Measurements from ENCODE around the gene LHFPL2.

The LHFPL2 gene

GRCh38 chr5:78523314-78524193, 125.0 kb downstream of the LHFPL2 start:
- DNase-seq (ENCODE audit: low read depth, low spot score): no peak

- no peak for DNase-seq (ENCODE audit: low read depth, low spot score)
Measured at GRCh38 chr5:78522476-78523260, 125.9 kb downstream of the LHFPL2 start.

GRCh38 chr5:78521455-78521854, 127.1 kb downstream of the LHFPL2 start:
- no peak for DNase-seq (ENCODE audit: low read depth, low spot score)

- DNase-seq (ENCODE audit: low read depth, low spot score): no peak
Measured at GRCh38 chr5:78519198-78519941, 129.2 kb downstream of the LHFPL2 start.

- peak; percentile 60 for DNase-seq (ENCODE audit: low read depth, low spot score)
Measured at GRCh38 chr5:78518365-78519197, 130.0 kb downstream of the LHFPL2 start.

- peak; percentile 52 for DNase-seq (ENCODE audit: low read depth, low spot score)
Measured at GRCh38 chr5:78515670-78516069, 132.9 kb downstream of the LHFPL2 start.

GRCh38 chr5:78514427-78515330, 133.9 kb downstream of the LHFPL2 start:
- DNase-seq (ENCODE audit: low read depth, low spot score): no peak

GRCh38 chr5:78513441-78513840, 135.1 kb downstream of the LHFPL2 start:
- DNase-seq (ENCODE audit: low read depth, low spot score): no peak

GRCh38 chr5:78512435-78512834, 136.1 kb downstream of the LHFPL2 start:
- no peak for DNase-seq (ENCODE audit: low read depth, low spot score)

- no peak for DNase-seq (ENCODE audit: low read depth, low spot score)
Measured at GRCh38 chr5:78511121-78511906, 137.3 kb downstream of the LHFPL2 start.

GRCh38 chr5:78509884-78510769, 138.4 kb downstream of the LHFPL2 start:
- DNase-seq (ENCODE audit: low read depth, low spot score): peak; percentile 85

GRCh38 chr5:78509145-78509865, 139.3 kb downstream of the LHFPL2 start:
- no peak for DNase-seq (ENCODE audit: low read depth, low spot score)

GRCh38 chr5:78508186-78508765, 140.3 kb downstream of the LHFPL2 start:
- DNase-seq (ENCODE audit: low read depth, low spot score): peak; percentile 77

GRCh38 chr5:78507531-78507930, 141.0 kb downstream of the LHFPL2 start:
- DNase-seq (ENCODE audit: low read depth, low spot score): no peak

GRCh38 chr5:78506261-78507024, 142.1 kb downstream of the LHFPL2 start:
- no peak for DNase-seq (ENCODE audit: low read depth, low spot score)

GRCh38 chr5:78505860-78506259, 142.7 kb downstream of the LHFPL2 start:
- no peak for DNase-seq (ENCODE audit: low read depth, low spot score)

Data from ELF-1 (cell line).